Kidney (tissue), 14 donors: Measurements from ENCODE around the gene SPOP. TPM values are rescaled to one million over a fixed set of nuclear protein-coding genes. Genes with fewer than 3 reads are reported as not detected.

Source experiments
- DNase-seq, 5 donors: peaks; one replicate each; pipeline ENCODE4 v3.0.0-alpha.2; 2013 to 2020
- FAIRE-seq: peaks from 2 replicates; lab custom pipeline; 2012; peaks lifted over from hg19 to GRCh38; lab: Jason Lieb, UNC
- H3K27ac ChIP-seq, 2 donors: one replicate each; pipeline ENCODE4 v1.7.0; 2013; ENCODE audit warnings: low read depth in 2 of 2, low read length in 2 of 2, inconsistent platforms in 1 of 2
- H3K27me3 ChIP-seq: one replicate; pipeline ENCODE4 v1.7.1; 2013; ENCODE audit warnings: low read length, inconsistent platforms; ENCODE audit not compliant: control insufficient read depth, insufficient read depth
- H3K36me3 ChIP-seq, 3 donors: one replicate each; pipeline versions ENCODE4 v1.7.0 to v1.7.1; 2013; ENCODE audit warnings: low read length in 3 of 3, control low read depth in 1 of 3, inconsistent platforms in 1 of 3; ENCODE audit not compliant: insufficient read depth in 3 of 3, control insufficient read depth in 2 of 3
- H3K4me1 ChIP-seq, 3 donors: one replicate each; pipeline versions ENCODE4 v1.7.0 to v1.7.1; 2013; ENCODE audit warnings: low read length in 3 of 3, inconsistent platforms in 1 of 3, low read depth in 1 of 3; ENCODE audit not compliant: control insufficient read depth in 2 of 3, insufficient read depth in 2 of 3
- H3K4me3 ChIP-seq, 3 donors: one replicate each; pipeline versions ENCODE4 v1.7.0 to v1.8.1; 2013; ENCODE audit warnings: low read length in 3 of 3, control low read depth in 1 of 3, inconsistent platforms in 1 of 3
- H3K9ac ChIP-seq, 3 donors: one replicate each; pipeline versions ENCODE4 v1.7.0 to v1.7.1; 2013; ENCODE audit warnings: low read length in 3 of 3, control low read depth in 1 of 3, inconsistent platforms in 1 of 3
- H3K9me3 ChIP-seq, 3 donors: one replicate each; pipeline versions ENCODE4 v1.7.0 to v1.7.1; 2013; ENCODE audit warnings: low read length in 3 of 3, control low read depth in 1 of 3, inconsistent platforms in 1 of 3; ENCODE audit not compliant: control insufficient read depth in 2 of 3, insufficient read depth in 1 of 3
- CTCF ChIP-seq: IDR thresholded peaks from 3 replicates; pipeline ENCODE4 v1.5.1; 2012; ENCODE audit warnings: mild to moderate bottlenecking, moderate library complexity, borderline replicate concordance; ENCODE audit not compliant: insufficient read depth; ENCODE audit errors: extremely low read depth
- intact Hi-C: fragments of 100-400 bp; cut with DNase I; formaldehyde crosslinking; loops from one replicate; pipeline ENCODE4 v1.11.1; 2022
- polyA plus RNA-seq: library from polyadenylated mRNA; stranded (reverse); fragments of 350-450 nt; fragmentation: Illumina TruSeq; extraction: RNeasy Lipid Tissue Mini Kit (QIAGEN cat#74804); gene quantifications from one replicate; pipeline ENCODE4 v1.2.3, GENCODE V29; 2014; ENCODE audit warnings: low read depth, low replicate concordance; ENCODE audit not compliant: insufficient read depth
- total RNA-seq: library from RNA; stranded (reverse); fragmentation: NEBNext Ultra II Directional; extraction: Animal tissue kit (Norgen Biotek cat#: 25700); gene quantifications from one replicate; pipeline ENCODE4 v1.2.1, GENCODE V29; 2021
- donor health status: control.
- donor health status: control.
- donor health status: control.
- donor health status: control.
- donor health status: control.
- donor health status: DM: yes; HTN: yes; CAD: no.
- donor health status: Normal renal cell carcinoma (clear cell type).

Gene SPOP
- total and polyA plus RNA-seq, 2 donors from 2014 or later = 28.2 to 73.8 TPM

DNA sequence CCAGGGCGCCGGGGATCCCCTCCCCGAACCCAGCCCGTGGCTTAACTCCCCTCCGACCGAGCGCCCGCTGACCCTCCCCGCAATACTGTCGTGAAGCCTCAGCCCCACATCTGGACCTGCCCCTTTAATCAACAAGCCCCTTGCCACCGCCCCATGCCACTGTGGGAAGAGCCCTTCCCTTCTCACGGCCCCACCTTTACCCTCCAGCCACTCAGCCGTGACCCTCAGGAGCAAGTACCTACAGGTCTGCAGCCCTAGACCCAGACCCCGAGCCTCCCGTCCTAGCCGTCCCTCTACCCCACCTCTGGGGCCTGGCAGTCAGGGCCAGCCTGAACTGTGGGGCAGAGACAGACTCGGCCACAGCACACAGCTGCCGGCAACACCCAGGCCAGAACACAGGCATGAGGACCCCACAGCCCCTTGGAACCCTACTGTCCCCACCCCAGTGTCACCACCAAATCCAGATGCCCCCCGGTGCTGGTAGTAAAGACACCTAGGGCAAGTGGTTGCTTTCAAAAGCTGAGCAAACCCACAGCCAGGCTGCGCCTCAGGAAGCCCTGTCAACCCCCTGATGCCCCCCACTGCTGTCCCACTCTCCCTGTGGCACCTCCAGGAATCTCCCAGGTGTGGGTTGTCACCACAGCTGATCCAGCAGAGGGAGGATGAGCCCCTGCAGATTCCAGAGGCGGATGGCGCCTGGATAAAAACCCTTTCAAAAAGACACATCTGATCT is 100.8 kb downstream of the SPOP start:
- H3K36me3 ChIP-seq = no peaks in the 10 kb centered on the region
- peak in 2 of 5 donors; percentile 67 to 74 for DNase-seq
- no peak for TF ChIP-seq CTCF
- H3K27ac ChIP-seq = no peak overlapping the region
- H3K4me3 ChIP-seq = peak overlapping the region in 2 of 3 donors; percentile 24 to 61
- FAIRE-seq = no peak
- H3K4me1 ChIP-seq = peaks cover 0 to 8% (median 0%) of the 10 kb centered on the region in 3 donors
- H3K9me3 ChIP-seq = no peaks in the 10 kb centered on the region
- H3K27me3 ChIP-seq = no peaks in the 10 kb centered on the region
- peak overlapping the region in 2 of 3 donors; percentile 24 to 46 for H3K9ac ChIP-seq
- intact Hi-C loops = no loop called here

DNA sequence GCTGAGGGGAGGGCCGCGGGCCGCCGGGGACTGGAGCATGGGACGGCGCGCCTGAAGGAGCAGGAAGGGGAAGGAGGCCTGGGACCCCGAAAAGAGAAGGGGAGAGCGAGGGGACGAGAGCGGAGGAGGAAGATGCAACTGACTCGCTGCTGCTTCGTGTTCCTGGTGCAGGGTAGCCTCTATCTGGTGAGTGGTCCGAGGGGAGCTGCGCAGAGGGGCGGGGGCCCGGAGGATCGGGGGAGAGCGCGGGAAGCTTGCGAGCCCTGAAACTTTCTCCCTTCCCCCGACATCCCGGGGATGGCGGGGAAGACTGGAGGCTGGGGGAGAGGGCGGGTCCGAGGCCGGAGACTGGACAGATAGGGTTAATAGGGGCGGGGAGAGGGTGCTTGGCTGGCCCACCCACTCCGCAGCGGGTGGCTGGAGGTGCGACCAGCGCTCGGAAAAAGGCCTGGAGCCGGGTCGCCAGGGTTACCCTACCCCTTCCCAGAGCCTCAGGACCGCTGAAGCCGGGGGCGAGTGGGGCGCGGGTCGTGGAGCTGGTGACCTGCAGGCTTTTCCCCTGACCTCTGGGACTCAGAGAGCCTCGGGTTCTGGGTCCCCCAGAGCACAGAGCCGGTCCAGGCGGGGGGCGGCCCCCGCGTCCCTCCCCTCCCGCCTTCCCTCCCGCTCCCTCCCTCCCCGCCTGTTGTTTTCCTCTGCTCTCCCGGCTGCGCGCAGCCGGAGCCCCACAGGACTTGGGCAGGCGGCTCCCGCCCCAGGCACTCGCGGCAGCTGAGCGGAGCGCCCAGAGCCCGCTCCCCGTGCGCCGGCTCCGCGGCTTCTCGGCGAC is 101.6 kb downstream of the SPOP start:
- Histone ChIP-seq H3K9ac (peak overlapping the region in 1 of 3 donors; percentile 24), H3K36me3 (no peaks in the 10 kb centered on the region), H3K4me3 (peak overlapping the region; percentile 50 to 61 (median 53)), H3K27ac (no peak overlapping the region), H3K27me3 (no peaks in the 10 kb centered on the region), H3K9me3 (no peaks in the 10 kb centered on the region), H3K4me1 (peaks cover 0 to 8% (median 0%) of the 10 kb centered on the region in 3 donors)
- DNase-seq = peak; percentile 58 to 82 (median 77)
- no peak for FAIRE-seq
- no peak for TF ChIP-seq CTCF
- intact Hi-C loops = no loop called here

DNA sequence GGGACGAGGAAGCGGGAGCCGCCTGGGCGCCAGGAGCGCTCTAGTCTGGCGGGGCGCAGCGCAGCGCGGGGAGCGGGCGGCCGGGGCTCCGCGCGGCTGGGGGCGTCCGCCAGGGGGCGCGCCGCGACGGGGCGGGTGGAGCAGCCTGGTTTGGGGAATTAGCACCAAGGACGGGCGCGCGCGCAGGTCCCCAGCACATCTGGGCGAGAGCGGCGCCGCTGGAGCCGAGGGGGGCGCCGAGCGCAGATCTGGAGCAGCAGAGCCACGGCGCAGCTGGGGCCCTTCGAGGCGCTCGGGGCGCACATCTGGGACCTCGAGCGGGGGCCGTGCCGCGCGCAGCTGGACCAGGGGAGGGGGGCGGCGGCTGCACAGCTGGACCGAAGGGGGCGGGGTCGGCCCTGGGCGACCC is 102.2 kb downstream of the SPOP start, which contains the start of gene NXPH3:
Gene NXPH3 (plus strand): TSS at position 193 of the 409 bp plus-strand sequence. CDS start 349 bp downstream, outside the sequence.
- Histone ChIP-seq H3K36me3 (no peaks in the 10 kb centered on the region), H3K27me3 (no peaks in the 10 kb centered on the region), H3K9me3 (no peaks in the 10 kb centered on the region), H3K4me1 (peaks cover 0 to 8% (median 0%) of the 10 kb centered on the region in 3 donors), H3K27ac (no peak within 1 kb of the TSS), H3K9ac (no peak within 1 kb of the TSS), H3K4me3 (peak within 1 kb of the TSS; percentile 50 to 61 (median 53))
- peak; percentile 20 for TF ChIP-seq CTCF
- DNase-seq (peak; percentile 57 to 83 (median 79)), FAIRE-seq (no peak)
- intact Hi-C loops = no loop called here
